ENCODE measurements around the gene DPF1.

GRCh38 chr19:38239816-38240215 is 15.8 kb upstream of the DPF1 start:
- TF ChIP-seq EZH2phosphoT487 (IDR thresholded peaks at IDR 0.05; ENCODE audit: low read depth, severe bottlenecking, unreplicated experiment) (no peak), CTCF (IDR thresholded peaks at IDR 0.05; ENCODE audit: poor library complexity) (no peak), EZH2 (IDR thresholded peaks at IDR 0.05; ENCODE audit: borderline replicate concordance) (no peak)
